ENCODE measurements around the gene BMERB1.
"Not testable (repeated sequence)": the region's sequence is repeated elsewhere in the genome, so short reads cannot be mapped to it uniquely, and the experiment has no call there.

BMERB1 gene

GRCh38 chr16:15523939-15524338 is 89.6 kb downstream of the BMERB1 start:
- no peak for DNase-seq

DNA sequence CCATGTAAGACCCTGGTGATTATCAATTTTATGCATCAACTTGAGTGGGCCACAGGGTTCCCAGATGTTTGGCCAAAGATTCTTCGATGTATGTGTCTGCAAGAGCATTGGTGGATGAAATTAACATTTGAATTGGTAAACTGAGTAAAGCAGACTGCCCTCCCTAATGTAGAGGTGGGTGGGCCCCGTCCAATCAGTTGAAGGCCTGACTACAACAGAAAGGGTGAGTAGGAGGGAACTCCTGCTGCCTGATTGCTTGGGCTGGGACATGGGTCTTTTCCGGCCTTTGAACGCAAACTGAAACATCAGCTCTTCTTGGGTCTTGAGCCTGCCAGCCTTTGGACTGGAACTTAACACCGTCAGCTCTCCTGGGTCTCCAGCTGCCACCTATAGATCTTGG is 90.6 kb downstream of the BMERB1 start:
- DNase-seq = no peak

DNA sequence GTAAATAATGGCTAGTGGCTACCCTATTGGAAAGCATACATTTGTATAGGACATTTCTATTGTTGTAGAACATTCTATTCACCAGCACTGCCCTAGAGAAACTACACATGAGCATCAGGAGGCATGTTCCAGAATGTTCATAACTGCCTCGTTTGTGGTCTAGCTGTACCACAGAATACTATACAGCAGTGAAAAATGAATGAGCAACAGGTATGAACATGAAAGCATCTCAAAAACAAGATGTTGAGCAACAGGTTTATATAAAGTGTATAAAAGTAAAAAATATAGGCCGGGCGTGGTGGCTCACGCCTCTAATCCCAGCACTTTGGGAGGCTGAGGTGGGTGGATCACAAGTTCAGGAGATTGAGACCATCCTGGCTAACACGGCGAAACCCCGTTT is 91.7 kb downstream of the BMERB1 start:
- DNase-seq = no peak

DNA sequence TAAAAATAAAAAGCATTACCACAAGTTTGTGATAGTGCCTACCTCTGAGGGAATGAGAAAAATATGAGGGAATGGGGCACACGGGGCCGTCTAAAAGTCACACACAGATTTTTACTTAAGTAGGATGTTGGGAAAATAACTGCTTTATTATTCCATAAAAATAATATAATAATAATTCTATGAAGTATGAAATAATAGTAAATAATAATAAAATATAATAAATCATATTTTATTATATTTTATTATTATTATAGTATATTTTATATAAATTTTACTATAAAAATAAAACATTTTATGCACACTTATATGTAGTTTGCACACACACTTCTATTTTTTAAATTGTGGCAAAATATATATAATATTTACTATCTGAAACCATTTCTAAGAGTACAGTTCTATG is 92.3 kb downstream of the BMERB1 start:
- DNase-seq = no peak

DNA sequence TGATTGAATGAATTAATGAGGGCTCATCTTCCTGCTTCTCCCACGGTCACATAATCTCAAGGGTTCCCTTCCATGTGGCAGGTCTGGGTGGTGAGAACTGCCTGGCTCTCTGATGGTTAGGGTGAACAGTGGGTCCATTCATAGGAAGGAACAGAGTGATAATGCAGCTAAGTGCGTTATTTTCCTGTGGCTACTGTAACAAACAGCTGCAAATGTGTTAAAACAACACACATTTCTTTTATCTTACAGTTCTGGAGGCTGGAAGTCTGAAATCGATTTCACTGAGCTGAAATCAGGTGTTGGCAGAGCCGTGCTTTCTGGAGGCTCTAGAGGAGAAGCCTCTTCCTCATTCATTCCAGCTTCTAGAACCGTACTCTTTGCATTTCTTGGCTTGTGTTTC is 95.3 kb downstream of the BMERB1 start:
- peak in 5 of 14 donors; percentile 6 to 49 (median 20) for DNase-seq

- DNase-seq = no peak
These were observed 95.7 kb downstream of the BMERB1 start for GRCh38 chr16:15530085-15530484.

- DNase-seq = no peak
These were observed 98.4 kb downstream of the BMERB1 start for GRCh38 chr16:15532825-15533224.

DNA sequence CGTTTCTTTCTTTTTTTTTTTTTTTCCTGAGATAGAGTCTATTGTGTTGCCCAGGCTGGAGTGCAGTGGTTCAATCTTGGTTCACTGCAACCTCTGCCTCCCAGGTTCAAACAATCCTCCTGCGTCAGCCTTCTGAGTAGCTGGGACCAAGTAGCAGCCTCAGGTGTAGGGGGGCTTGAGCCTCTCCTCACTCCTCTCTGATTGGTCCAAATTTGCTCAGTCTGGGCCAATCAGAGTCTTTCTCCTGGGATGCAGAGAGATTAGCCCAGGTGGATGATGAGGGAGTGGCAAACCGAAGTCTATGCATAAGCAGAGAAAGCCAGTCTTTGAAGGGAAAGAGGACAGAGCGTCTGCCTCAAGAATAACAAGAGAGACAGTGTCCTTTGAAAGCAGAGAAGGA is 99.0 kb downstream of the BMERB1 start:
- no peak for DNase-seq

GRCh38 chr16:15535772-15536171 is 101.4 kb downstream of the BMERB1 start:
- DNase-seq = no peak

GRCh38 chr16:15536843-15537242 is 102.5 kb downstream of the BMERB1 start:
- DNase-seq = no peak

- peak in 1 of 14 donors; percentile 87 for DNase-seq
These were observed 104.1 kb downstream of the BMERB1 start for GRCh38 chr16:15538507-15538906.

DNA sequence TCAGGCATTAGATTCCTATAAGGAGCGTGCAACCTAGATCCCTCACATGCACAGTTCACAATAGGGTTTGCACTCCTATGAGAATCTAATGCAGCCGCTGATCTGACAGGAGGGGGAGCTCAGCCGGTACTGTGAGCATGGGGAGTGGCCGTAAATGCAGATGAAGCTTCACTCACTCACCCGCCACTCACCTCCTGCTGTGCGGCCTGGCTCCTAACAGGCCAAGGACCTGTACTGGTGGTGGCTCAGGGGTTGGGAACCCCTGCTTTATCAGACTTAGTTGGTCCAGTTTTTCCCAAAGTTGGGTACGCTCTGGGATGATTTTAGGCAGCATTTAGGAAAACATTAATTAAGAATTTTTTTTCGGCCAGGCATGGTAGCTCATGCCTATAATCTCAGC is 104.8 kb downstream of the BMERB1 start:
- DNase-seq = no peak

- DNase-seq = no peak
These were observed 107.9 kb downstream of the BMERB1 start for GRCh38 chr16:15542261-15542660.

- DNase-seq = no peak
These were observed 108.5 kb downstream of the BMERB1 start for GRCh38 chr16:15542734-15543347.

DNA sequence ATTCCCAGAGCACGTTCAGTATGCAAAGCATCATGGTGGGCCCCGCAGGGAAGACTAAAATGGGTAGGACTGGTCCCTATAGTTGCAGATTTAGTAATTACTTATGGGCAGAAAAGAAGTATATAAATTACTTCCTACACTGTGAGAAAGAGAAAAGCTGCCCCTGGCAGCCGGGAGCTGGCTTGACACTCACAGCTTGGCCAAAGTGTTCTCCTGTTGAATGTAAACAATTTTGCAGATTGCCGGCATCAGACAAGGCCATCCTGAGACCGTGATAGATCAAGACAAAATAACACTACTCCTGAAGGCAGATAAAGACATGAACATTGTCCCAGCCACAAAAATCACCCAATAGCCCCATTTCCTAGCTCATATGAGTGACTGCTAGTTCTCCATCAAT is 110.0 kb downstream of the BMERB1 start:
- no peak for DNase-seq

- no peak for DNase-seq
These were observed 111.2 kb downstream of the BMERB1 start for GRCh38 chr16:15545544-15545943.

- DNase-seq = not testable (repeated sequence)
These were observed 112.8 kb downstream of the BMERB1 start for GRCh38 chr16:15547072-15547767.

GRCh38 chr16:15547768-15548096 is 113.3 kb downstream of the BMERB1 start:
- DNase-seq = no peak

DNA sequence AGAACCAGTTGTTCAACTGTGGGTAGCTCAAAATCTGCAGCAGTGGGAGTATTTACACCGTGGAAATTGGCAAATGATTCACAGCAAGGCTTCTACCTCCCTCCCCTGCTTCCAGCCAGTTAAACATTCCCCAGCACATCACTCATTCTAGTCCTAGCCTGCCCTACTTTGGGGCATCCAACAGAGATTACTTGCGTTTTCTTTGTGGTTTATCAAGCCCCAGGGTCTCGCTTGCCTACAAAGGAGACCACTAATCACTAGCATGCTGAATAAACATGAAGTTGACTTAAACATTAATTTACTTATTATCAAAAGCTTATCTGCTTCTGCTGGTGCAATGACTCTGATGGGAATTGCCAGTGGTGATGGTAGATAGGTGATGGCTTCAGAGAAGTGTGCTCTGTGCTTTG is 114.1 kb downstream of the BMERB1 start:
- no peak for DNase-seq

DNA sequence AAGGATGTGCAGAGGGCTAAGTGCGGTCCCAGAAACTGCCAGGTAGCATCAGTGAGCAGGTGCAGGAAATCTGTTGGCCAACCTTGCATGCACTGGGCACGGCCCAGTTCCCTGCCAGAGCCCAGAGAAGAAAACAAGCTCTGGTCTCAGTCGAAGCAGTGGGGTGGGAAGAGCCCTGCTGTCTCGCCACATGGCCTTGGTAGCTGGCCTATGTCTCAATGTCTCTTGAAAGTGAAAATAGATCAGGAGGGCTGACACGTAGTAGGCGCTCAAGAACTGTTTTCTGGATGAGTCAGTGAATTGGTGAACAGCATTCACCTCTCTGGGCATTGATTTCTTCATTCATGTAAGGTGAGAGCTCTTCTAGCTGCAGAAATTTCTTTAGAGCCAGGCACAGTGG is 118.1 kb downstream of the BMERB1 start:
- peak in 2 of 14 donors; percentile 13 to 90 for DNase-seq

DNA sequence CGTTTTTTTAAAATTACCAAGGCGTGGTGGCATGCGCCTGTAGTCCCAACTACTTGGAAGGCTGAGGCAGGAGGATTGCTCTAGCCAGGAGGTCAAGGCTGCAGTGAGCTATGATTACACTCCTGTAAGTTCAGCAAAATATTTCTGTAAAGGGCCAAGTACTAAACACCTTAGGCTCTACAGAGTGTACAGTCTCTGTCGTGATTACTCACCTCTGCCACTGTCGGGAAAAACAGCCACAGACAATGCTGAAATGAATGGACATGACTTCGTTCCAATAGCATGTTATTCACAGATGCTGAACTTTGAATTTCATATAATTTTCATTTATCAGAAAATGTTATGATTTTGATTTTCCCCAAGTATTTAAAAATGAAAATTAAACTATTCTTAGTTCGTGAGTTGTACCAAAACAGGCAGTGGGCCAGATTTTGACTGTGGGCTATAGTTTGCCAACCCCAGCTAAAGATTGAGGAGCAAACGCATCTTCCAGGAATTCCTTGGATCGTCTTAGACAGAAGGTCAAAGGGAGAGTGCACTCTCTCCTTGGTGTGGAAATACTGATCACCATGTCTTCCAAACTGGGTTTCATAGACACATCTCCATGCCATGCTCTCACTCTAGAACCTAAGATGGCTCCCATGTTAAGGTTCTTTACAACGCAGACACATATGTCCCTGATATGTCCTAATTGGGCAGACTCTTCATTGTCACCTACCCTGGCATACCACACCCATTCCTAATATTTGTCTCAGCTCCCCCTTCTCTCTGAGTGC is 119.1 kb downstream of the BMERB1 start:
- DNase-seq = no peak

- no peak for DNase-seq
These were observed 121.7 kb downstream of the BMERB1 start for GRCh38 chr16:15556130-15556529.

DNA sequence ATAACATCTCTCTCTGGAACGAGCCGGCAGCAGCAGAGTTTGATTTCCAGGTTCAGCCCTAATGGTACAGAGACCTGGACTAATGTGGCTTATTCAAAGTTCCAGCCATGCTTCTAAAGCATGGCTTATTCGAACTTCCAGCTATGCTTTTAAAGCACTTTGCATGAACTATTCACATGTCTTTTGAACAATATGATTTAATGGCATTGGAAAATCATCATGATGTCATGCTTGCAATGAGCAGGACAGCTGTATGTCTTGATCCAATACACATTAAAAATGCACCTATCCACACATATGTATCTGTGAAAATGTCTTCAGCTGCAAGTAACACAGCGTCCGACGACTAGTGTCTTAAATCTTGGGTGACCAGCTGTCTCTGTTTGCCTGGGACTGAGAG is 122.9 kb downstream of the BMERB1 start:
- DNase-seq = no peak

DNA sequence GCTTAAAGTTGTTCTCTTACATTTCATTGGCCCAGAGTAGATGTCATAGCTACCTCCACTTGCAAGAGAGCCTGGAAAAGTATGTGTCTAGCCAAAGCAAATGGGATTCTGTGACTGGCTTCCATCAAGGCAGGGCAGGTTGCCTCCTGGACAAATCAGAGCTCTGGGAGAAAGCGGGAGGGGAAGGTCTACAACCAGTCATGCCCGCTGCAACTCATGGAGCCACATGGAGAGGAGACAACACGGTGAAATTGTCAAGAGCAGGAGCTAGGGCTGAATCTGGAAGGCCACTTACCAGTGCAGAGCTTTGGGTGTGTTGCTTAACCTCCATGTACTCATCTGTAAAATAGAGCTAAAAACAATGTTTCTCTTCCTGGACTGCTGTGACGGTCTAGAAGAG is 124.8 kb downstream of the BMERB1 start:
- no peak for DNase-seq
